Gastrocnemius medialis (tissue), 4 donors: ENCODE results near the gene MORF4L2. TPM values are rescaled to one million over a fixed set of nuclear protein-coding genes. Genes with fewer than 3 reads are reported as not detected.

ENCODE experiments used
- ATAC-seq, 2 donors: fragments of 150-250 bp; one replicate each; pipeline ENCODE4 v1.9.1; 2016
- DNase-seq, 2 donors: peaks; one replicate each; pipeline ENCODE4 v3.0.0-alpha.2; 2019
- H3K27ac ChIP-seq, 4 donors: fragments of 200-600 bp; sonication (generic); 1 replicate in 1 of 4; 2 replicates in 3 of 4; pipeline ENCODE4 v1.5.1; 2016 to 2018; ENCODE audit warnings: mild to moderate bottlenecking in 2 of 4, moderate library complexity in 1 of 4
- H3K27me3 ChIP-seq, 3 donors: fragments of 200-600 bp; sonication (generic) in 2 of 3; 1 replicate in 1 of 3; 2 replicates in 2 of 3; pipeline versions ENCODE4 v1.5.1 to v1.6.0; 2016 to 2019; ENCODE audit warnings: mild to moderate bottlenecking in 1 of 3, moderate library complexity in 1 of 3
- H3K36me3 ChIP-seq, 2 donors: fragments of 200-600 bp; sonication (generic) in 1 of 2; one replicate each; pipeline ENCODE4 v1.5.1; 2017 to 2018
- H3K4me1 ChIP-seq, 2 donors: fragments of 200-600 bp; sonication (generic) in 1 of 2; one replicate each; pipeline ENCODE4 v1.5.1; 2016 to 2017; ENCODE audit warnings: mild to moderate bottlenecking in 2 of 2
- H3K4me3 ChIP-seq, 4 donors: fragments of 200-600 bp; sonication (generic) in 3 of 4; 1 replicate in 1 of 4; 2 replicates in 3 of 4; pipeline ENCODE4 v1.5.1; 2016 to 2019; ENCODE audit warnings: mild to moderate bottlenecking in 2 of 4
- H3K9me3 ChIP-seq, 3 donors: fragments of 200-600 bp; sonication (generic) in 2 of 3; 1 replicate in 1 of 3; 2 replicates in 2 of 3; pipeline ENCODE4 v1.5.1; 2016 to 2019
- CTCF ChIP-seq, 5 experiments: fragments of 450-650 bp in 3 of 5; fragments of 200-600 bp in 2 of 5; sonication (generic) in 2 of 5; IDR thresholded peaks in 4 of 5; conservative IDR thresholded peaks in 1 of 5; 1 replicate in 4 of 5; 2 replicates in 1 of 5; pipeline ENCODE4 v1.5.1; 2016 to 2019; ENCODE audit warnings: antibody characterized with exemption in 5 of 5, mild to moderate bottlenecking in 3 of 5, moderate library complexity in 3 of 5
- POLR2A ChIP-seq, 2 donors: fragments of 450-650 bp; IDR thresholded peaks; one replicate each; pipeline ENCODE4 v1.6.1; 2017; ENCODE audit warnings: antibody characterized with exemption in 2 of 2, mild to moderate bottlenecking in 2 of 2, moderate library complexity in 2 of 2
- in situ Hi-C, 4 donors: fragments of 200-750 bp; cut with MboI; loops; one replicate each; pipeline versions ENCODE4 v1.15.0 to v1.8.0; 2017; ENCODE audit warnings: low sequenced_read_pairs in 4 of 4
- intact Hi-C: fragments of 100-400 bp; cut with DNase I; formaldehyde crosslinking; loops from one replicate; pipeline ENCODE4 v1.15.1; 2023; ENCODE audit warnings: low total_unique reads
- total RNA-seq, 4 donors: library from RNA; depleted of rRNA; stranded (reverse); fragments of >200 nt; gene quantifications; one replicate each; pipeline versions ENCODE4 v1.1.0 to v1.2.3, GENCODE V29; 2016

The MORF4L2 gene
- total RNA-seq, 4 donors from 2014 or later, result 190 to 317 (median 213) TPM

GRCh38 chrX:103718120-103718519 is 31.6 kb upstream of the MORF4L2 start:
- H3K9me3 ChIP-seq, result no peaks in the 10 kb centered on the region
- no peak overlapping the region for H3K27ac ChIP-seq
- intact Hi-C loops, result no loop called here
- DNase-seq, result no peak
- H3K4me1 ChIP-seq, result no peaks in the 10 kb centered on the region
- in situ Hi-C loops, result loop anchor here in 1 of 4 donors (25.0 kb wide), 1 partner anchor 94 kb away; no protein-coding TSS in a partner anchor
- no peak for ATAC-seq
- no peaks in the 10 kb centered on the region for H3K27me3 ChIP-seq
- TF ChIP-seq CTCF (IDR thresholded peaks at IDR 0.05 in 4 of 5, conservative IDR thresholded peaks at IDR 0.05 in 1 of 5), result no peak
- no peak for TF ChIP-seq POLR2A (IDR thresholded peaks at IDR 0.05)
- no peak overlapping the region for H3K4me3 ChIP-seq
- no peaks in the 10 kb centered on the region for H3K36me3 ChIP-seq

GRCh38 chrX:103716962-103717361 is 30.5 kb upstream of the MORF4L2 start:
- H3K4me3 ChIP-seq, result no peak overlapping the region
- no peaks in the 10 kb centered on the region for H3K9me3 ChIP-seq
- H3K27ac ChIP-seq, result no peak overlapping the region
- DNase-seq (no peak), ATAC-seq (peak in 1 of 2 donors; percentile 52)
- no peaks in the 10 kb centered on the region for H3K4me1 ChIP-seq
- no peaks in the 10 kb centered on the region for H3K27me3 ChIP-seq
- in situ Hi-C loops, result loop anchor here in 1 of 4 donors (25.0 kb wide), 1 partner anchor 95 kb away; no protein-coding TSS in a partner anchor
- H3K36me3 ChIP-seq, result no peaks in the 10 kb centered on the region
- intact Hi-C loops, result no loop called here
- TF ChIP-seq CTCF (IDR thresholded peaks at IDR 0.05 in 4 of 5, conservative IDR thresholded peaks at IDR 0.05 in 1 of 5) (no peak), POLR2A (IDR thresholded peaks at IDR 0.05) (no peak)

GRCh38 chrX:103710609-103711008 is 24.1 kb upstream of the MORF4L2 start, which contains the start of gene TMEM31:
Gene TMEM31, plus strand, starts transcription at chrX:103710909. Its CDS starts 1,350 bp downstream, at chrX:103712259.
- H3K36me3 ChIP-seq, result no peaks in the 10 kb centered on the region
- intact Hi-C loops, result loop anchor here (1.0 to 5.0 kb wide), 2 partner anchors 64 to 107 kb away; no protein-coding TSS in a partner anchor
- no peak within 1 kb of the TSS for H3K27ac ChIP-seq
- no peak within 1 kb of the TSS for H3K4me3 ChIP-seq
- no peaks in the 10 kb centered on the region for H3K9me3 ChIP-seq
- ATAC-seq (no peak), DNase-seq (no peak)
- H3K4me1 ChIP-seq, result no peaks in the 10 kb centered on the region
- no peaks in the 10 kb centered on the region for H3K27me3 ChIP-seq
- in situ Hi-C loops, result loop anchor here in 1 of 4 donors (25.0 kb wide), 1 partner anchor 102 kb away; no protein-coding TSS in a partner anchor
- TF ChIP-seq POLR2A (IDR thresholded peaks at IDR 0.05), result no peak
- TF ChIP-seq CTCF (IDR thresholded peaks at IDR 0.05 in 4 of 5, conservative IDR thresholded peaks at IDR 0.05 in 1 of 5), result no peak

DNA sequence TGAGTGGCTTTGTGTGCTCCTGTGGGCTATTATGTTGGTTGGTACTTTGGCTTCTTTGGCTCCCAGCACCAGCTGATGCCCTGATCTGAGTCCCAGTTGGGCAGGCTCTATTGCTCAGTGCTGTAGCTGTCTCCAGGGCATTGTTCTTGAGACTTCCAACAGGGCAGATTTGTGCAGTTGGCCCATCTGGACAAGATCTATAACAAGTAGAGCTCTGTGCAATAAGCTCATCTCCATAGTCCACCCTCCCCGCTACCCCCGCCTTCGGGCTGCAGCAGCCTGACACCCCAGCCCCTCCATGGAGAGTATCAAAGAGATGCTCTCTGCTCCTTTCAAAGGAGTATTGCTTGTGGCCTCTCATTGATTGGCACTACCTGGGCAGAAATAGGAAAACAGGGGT is 18.4 kb upstream of the MORF4L2 start:
- no peak for DNase-seq
- Histone ChIP-seq H3K4me3 (no peak overlapping the region), H3K9me3 (no peaks in the 10 kb centered on the region), H3K27ac (no peak overlapping the region), H3K27me3 (no peaks in the 10 kb centered on the region), H3K4me1 (no peaks in the 10 kb centered on the region), H3K36me3 (no peaks in the 10 kb centered on the region)
- intact Hi-C loops (no loop called here), in situ Hi-C loops (loop anchor here in 1 of 4 donors (25.0 kb wide), 1 partner anchor 107 kb away; no protein-coding TSS in a partner anchor)
- no peak for TF ChIP-seq CTCF (IDR thresholded peaks at IDR 0.05 in 4 of 5, conservative IDR thresholded peaks at IDR 0.05 in 1 of 5)
- TF ChIP-seq POLR2A (IDR thresholded peaks at IDR 0.05), result no peak
- no peak for ATAC-seq
